CD4-positive, alpha-beta T cell treated with Interleukin-4 for 4 hours (primary cell): ENCODE data around the gene CTCF.

Experiments used
- DNase-seq: peaks from one replicate; pipeline ENCODE4 v3.0.0-alpha.2; 2020

Gene CTCF

GRCh38 chr16:67654403-67654911, 92.1 kb downstream of the CTCF start:
- no peak for DNase-seq

DNA sequence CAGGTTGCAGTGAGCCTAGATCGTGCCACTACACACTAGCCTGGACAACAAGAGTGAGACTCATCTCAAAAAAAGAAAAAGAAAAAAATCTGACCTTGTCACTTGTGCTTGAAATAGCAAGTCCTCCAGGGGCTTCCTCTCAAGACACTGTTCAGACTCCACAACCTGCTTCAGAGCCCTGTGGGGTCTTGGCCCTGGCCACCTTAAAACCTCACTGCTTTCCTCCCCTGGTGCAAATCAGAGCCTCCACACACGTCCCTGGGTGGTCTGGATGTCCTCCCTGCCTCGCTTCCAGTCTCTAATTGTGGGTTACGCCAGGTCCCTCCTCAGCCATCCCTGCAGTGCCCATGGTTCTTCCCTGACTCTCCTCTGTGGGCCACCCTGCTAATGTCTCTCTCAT, 93.0 kb downstream of the CTCF start:
- DNase-seq, result no peak

DNA sequence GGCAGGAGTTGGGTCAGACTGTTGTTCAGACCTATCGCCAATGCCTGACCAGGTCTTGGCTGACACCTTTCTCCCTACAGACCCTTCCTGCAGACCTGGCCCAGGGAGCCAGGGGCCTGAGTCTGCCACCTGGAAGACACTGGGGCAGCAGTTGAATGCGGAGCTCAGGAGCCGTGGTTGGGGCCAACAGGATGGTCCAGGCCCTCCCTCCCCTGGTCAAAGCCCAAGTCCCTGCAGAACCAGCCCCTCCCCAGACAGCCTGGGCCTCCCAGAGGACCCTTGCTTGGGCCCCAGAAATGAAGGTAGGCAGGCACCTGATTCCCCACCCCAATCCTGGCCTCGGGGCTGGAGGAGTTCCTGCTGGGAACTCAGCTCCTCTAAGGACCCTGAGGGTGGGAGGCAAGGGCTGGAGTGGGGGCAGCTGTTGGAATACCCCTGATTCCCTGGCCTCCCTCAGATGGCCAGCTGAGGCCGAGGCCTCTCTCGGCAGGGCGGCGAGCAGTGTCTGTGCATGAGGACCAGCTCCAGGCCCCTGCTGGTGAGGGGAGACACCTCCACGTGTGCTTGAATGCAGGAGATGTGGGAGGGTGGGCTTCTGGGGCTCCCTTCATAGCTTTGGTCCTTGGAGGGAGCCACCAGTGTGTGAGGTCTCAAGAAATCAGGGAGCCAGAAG, 94.2 kb downstream of the CTCF start:
- no peak for DNase-seq

DNA sequence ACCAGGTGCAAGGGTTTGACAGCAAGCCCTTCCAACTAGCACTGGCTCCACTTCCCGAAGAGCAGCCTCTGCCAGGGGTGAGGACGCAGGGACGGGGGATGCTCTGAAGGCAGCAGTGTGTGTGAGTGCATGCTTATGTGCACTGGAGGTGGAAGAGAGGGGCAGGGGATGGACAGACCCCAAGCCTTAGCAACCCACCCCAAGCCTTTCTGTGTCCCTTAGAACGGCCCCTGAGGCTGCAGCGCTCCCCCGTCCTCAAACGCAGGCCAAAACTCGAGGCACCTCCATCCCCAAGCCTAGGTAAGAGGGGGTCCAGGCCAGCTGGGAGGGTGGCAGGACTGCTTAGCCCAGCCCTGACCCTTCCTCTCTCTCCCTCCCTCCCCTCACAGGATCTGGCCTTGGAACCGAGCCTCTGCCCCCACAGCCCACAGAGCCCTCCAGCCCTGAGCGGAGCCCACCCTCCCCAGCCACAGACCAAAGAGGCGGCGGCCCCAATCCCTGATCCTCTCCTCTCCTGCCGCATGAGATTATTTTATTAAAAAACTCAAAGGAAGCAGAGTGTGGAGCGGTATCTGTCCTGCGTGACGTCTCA, 94.8 kb downstream of the CTCF start:
- no peak for DNase-seq

DNA sequence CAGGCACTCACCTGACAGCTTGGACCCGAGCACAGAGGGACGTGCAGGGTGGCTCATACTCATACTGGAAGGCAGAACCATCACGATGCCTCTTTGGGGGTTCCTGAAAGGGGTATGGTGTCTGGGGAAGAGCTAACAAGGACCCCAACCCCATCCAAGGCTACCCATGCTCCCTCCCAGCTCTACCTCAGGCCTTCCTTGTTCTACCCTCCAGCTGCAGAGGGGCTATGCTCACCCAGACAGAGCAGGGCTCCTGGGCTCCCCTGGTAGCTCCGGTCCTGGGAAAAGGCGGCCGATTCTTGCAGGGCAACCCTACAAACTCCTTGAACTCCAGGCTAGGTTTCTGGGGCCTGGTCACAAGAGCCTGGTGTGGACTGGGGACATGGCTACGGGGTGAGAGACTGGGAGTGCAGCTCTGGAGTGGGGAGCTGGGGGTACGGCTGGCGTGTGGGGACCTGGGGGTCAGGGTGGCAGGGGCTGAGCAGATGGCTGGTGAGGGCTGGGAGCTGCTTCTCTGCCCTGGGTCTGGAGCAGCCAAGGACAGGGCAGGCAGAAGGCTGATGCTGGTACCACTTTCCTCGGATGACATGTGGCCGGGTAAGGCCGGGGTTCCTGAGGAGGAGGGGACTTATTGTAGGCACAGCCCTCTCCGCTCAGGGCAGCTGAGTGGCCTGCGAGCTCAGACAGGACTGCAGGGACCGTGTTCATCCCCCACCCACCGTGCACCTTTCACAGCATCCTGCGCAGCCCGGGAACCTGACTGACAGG, 95.6 kb downstream of the CTCF start:
- no peak for DNase-seq

- DNase-seq, result no peak
Measured at GRCh38 chr16:67658849-67659674, 96.7 kb downstream of the CTCF start.

DNA sequence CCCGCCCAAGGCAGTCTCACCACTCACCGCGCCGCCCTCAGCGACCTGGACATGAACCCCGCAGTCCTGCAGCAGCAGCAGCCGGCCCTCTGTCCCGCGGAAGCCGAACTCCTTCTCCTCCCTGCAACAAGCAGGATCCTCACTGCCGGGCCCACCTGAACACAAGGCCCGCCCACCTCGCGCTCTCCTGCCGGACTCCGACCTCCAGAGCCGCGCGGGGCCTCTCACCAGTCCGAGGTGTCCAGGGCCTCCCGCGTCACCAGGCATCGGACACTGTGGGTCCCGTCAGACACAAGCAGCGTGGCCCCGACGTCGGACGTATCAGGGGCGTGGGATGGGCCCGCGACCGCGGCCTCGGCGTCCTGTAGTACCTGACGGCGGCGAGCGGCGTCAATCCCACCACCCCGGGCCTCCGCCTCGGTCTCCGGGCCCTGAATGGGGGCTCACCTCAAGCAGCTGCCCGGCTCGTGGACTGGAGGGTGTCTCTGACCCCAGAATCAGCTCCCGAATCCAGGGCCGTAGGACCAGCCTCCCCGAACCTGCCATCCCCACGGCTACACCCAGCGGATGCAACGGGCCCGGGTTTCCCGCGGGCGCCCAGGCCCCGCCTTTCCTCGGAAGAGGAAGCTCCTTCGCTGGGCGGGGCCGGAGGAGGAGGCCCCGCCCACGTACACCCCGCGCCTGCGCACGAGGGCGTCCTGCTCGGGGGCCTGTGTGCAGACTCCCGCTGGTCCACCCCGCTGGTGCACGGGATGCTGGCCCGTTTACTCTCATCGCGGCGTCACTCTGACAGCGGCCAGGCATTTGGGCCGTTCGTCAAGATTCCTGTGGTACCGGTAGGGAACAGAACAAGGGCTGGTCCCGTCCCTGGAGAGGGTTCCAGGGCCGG, 97.6 kb downstream of the CTCF start, which contains the start of gene ACD:
TSS of gene ACD (minus strand) at position 586 of the 889 bp plus-strand sequence. CDS start at position 546, 40 bp downstream.
- peak; percentile 88 for DNase-seq

- DNase-seq, result peak; percentile 97
Measured at GRCh38 chr16:67660564-67661028, 98.3 kb downstream of the CTCF start, which contains the start of gene PARD6A. Gene PARD6A (plus strand): TSS chr16:67660960. CDS start chr16:67661039, 79 bp downstream.

GRCh38 chr16:67661101-67661761, 98.9 kb downstream of the CTCF start:
- DNase-seq, result no peak

DNA sequence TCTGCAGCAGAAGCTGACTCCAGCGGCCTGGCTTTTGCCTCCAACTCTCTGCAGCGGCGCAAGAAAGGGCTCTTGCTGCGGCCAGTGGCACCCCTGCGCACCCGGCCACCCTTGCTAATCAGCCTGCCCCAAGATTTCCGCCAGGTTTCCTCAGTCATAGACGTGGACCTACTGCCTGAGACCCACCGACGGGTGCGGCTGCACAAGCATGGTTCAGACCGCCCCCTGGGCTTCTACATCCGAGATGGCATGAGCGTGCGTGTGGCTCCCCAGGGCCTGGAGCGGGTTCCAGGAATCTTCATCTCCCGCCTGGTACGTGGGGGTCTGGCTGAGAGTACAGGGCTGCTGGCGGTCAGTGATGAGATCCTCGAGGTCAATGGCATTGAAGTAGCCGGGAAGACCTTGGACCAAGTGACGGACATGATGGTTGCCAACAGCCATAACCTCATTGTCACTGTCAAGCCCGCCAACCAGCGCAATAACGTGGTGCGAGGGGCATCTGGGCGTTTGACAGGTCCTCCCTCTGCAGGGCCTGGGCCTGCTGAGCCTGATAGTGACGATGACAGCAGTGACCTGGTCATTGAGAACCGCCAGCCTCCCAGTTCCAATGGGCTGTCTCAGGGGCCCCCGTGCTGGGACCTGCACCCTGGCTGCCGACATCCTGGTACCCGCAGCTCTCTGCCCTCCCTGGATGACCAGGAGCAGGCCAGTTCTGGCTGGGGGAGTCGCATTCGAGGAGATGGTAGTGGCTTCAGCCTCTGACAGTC, 99.7 kb downstream of the CTCF start:
- DNase-seq, result no peak

GRCh38 chr16:67662653-67663010, 100.3 kb downstream of the CTCF start:
- no peak for DNase-seq

DNA sequence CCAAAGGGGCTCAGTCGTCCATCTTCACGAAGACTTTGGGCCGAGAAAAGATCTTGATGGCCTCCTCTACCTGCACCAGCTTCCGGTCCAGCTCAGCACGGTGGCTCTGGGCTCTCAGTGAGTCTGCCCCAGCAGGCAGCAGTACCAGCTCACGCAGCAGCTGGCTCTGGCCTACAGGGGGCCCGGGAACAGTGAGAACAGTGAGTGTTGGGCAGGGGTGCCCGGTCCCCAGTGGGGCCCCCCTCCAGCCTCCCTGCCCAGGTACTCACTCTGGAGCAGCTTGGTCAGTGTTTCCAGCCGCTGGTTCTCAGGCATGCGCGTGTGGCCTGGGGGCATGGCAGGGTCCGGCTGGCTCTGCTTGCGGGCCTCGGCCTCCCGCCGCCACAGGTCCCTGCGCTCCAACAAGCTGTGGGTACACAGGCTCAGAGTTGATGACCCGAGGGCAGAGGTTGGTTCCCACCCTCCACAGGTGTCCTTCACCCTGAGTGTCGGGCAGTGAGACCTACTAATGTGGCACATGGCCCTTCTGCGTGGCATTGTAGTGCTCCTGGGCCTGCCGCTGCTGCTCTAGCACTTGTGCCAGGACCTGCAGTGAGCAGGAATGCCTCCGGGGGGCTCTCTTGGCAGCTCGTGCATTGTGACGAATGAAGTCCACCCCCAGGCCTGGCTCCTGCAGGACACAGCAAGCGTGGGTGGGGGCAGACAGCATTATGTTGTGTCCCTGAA, 101.0 kb downstream of the CTCF start:
- no peak for DNase-seq

DNA sequence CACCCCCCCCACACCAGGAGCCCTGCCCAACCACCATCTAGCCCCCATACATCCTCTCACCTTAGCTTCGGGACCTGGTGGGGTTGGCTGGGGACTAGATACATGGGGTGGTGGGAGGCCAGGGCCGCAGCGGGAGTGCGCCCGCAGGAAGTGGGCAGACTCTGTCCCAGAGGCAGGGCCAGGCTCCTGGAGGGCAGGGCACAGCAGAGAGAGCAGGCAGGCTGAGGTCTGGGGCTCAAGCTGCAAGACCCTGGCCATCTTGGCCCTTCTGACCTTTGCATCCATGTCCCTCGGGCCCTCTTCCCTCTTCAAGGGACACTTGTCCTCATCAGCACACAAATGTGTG, 101.5 kb downstream of the CTCF start:
- no peak for DNase-seq

GRCh38 chr16:67664258-67664657, 101.9 kb downstream of the CTCF start:
- DNase-seq, result no peak

DNA sequence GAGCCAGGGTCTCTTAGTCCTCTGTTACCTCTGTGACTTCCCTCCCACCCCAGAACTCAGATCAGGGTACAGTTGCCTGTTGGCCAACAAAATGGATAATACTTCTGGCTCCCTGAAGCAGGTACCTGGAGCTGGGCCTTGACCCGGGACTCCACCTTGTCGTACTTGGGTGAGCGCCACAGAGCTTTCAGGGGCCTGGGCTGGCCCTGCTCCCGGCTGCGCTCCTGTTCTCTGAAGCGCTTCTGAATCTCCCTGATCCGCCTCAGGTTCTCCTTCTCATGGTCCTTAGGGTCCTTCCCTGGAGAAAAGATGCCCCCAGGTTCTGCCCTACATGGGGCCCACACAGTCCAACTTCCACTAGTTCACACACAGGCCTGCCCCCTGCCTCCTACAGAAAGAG, 102.5 kb downstream of the CTCF start:
- no peak for DNase-seq

- DNase-seq, result no peak
Measured at GRCh38 chr16:67665598-67665997, 103.3 kb downstream of the CTCF start.

DNA sequence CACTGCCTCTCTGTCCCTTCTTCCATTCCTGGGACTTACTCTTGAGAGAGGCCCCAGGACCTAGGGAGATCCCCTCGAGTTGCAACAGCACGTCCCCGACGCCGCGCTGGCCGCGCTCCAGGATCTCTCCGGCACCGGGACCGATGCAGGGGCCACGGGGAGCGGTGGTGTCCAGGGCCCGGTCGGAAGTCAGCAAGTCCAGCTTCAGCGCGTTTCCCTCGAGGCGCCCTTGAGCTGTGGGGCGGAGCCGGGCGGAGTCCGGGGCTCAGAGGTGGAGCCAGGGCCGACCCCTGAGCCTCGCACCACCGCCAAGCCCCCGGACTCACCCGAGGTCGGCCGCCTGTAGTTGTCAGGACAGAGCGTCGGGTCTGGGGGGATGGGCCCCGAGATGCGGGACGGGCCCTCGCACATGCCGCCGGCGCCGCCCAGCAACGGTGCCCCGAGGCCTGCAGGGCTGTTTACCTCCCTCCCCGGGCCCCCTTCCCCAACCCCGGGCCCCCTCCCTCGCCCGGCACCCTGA, 103.8 kb downstream of the CTCF start:
- no peak for DNase-seq

GRCh38 chr16:67666559-67667452, 104.5 kb downstream of the CTCF start, which contains the start of the genes C16orf86 and ENKD1:
Gene C16orf86 (plus strand): TSS chr16:67666814. CDS start chr16:67666971, 157 bp downstream.
Gene ENKD1 (minus strand): TSS chr16:67666750. CDS start chr16:67666442, 308 bp downstream.
- DNase-seq, result peak; percentile 81
